Skeletal muscle satellite cell (primary cell): ENCODE results near the gene SGMS1.

ENCODE experiments used
- H3K27me3 ChIP-seq: 2 replicates; pipeline ENCODE4 v1.7.0; 2013; ENCODE audit warnings: low read length; ENCODE audit not compliant: control insufficient read depth, insufficient read depth
- H3K36me3 ChIP-seq: 2 replicates; pipeline ENCODE4 v1.7.0; 2013; ENCODE audit warnings: mild to moderate bottlenecking, control low read depth, low read length; ENCODE audit not compliant: insufficient read depth
- H3K4me1 ChIP-seq: 2 replicates; pipeline ENCODE4 v1.7.0; 2013; ENCODE audit warnings: low read length; ENCODE audit not compliant: control insufficient read depth, insufficient read depth
- H3K4me2 ChIP-seq: 2 replicates; pipeline ENCODE4 v1.7.0; 2013; ENCODE audit warnings: mild to moderate bottlenecking, low read length
- H3K4me3 ChIP-seq: 2 replicates; pipeline ENCODE4 v1.7.0; 2013; ENCODE audit warnings: low read length
- H3K9ac ChIP-seq: 2 replicates; pipeline ENCODE4 v1.7.0; 2013; ENCODE audit warnings: mild to moderate bottlenecking, low read depth, low read length, moderate library complexity
- H3K9me3 ChIP-seq: replicated peaks from 2 replicates; pipeline ENCODE4 v1.7.0; 2013; ENCODE audit warnings: mild to moderate bottlenecking, control low read depth, low read length

The SGMS1 gene

GRCh38 chr10:50590935-50591334 lies 32.8 kb downstream of the SGMS1 start:
- Histone ChIP-seq H3K4me3 (no peak overlapping the region), H3K4me2 (no peak overlapping the region), H3K9me3 (no peaks in the 10 kb centered on the region), H3K36me3 (no peaks in the 10 kb centered on the region), H3K9ac (no peak overlapping the region), H3K27me3 (no peaks in the 10 kb centered on the region), H3K4me1 (peaks cover 26% of the 10 kb centered on the region)

- Histone ChIP-seq H3K4me2 (no peak overlapping the region), H3K9ac (no peak overlapping the region), H3K9me3 (no peaks in the 10 kb centered on the region)
These were observed 37.0 kb downstream of the SGMS1 start for GRCh38 chr10:50586740-50587088.

GRCh38 chr10:50585921-50586739 lies 37.6 kb downstream of the SGMS1 start:
- Histone ChIP-seq H3K4me3 (no peak overlapping the region), H3K9ac (no peak overlapping the region), H3K4me2 (peak overlapping the region; percentile 23), H3K27me3 (no peaks in the 10 kb centered on the region), H3K4me1 (peaks cover 9% of the 10 kb centered on the region), H3K9me3 (no peaks in the 10 kb centered on the region), H3K36me3 (no peaks in the 10 kb centered on the region)

More at GRCh38 chr10:50586740-50587088, 37.0 kb downstream of the SGMS1 start:
- Histone ChIP-seq H3K36me3 (no peaks in the 10 kb centered on the region), H3K4me1 (peaks cover 9% of the 10 kb centered on the region), H3K27me3 (no peaks in the 10 kb centered on the region), H3K4me3 (no peak overlapping the region)

- Histone ChIP-seq H3K4me3 (no peak overlapping the region), H3K4me2 (no peak overlapping the region), H3K4me1 (peaks cover 12% of the 10 kb centered on the region), H3K9ac (no peak overlapping the region), H3K36me3 (no peaks in the 10 kb centered on the region), H3K9me3 (no peaks in the 10 kb centered on the region), H3K27me3 (no peaks in the 10 kb centered on the region)
These were observed 40.7 kb downstream of the SGMS1 start for GRCh38 chr10:50582766-50583762.

- Histone ChIP-seq H3K9ac (no peak overlapping the region), H3K4me3 (no peak overlapping the region), H3K9me3 (no peaks in the 10 kb centered on the region), H3K4me2 (no peak overlapping the region), H3K27me3 (no peaks in the 10 kb centered on the region), H3K36me3 (no peaks in the 10 kb centered on the region), H3K4me1 (peaks cover 22% of the 10 kb centered on the region)
These were observed 41.7 kb downstream of the SGMS1 start for GRCh38 chr10:50582046-50582445.

GRCh38 chr10:50580262-50580891 lies 43.4 kb downstream of the SGMS1 start:
- Histone ChIP-seq H3K4me3 (no peak overlapping the region), H3K9me3 (no peaks in the 10 kb centered on the region), H3K36me3 (no peaks in the 10 kb centered on the region), H3K4me1 (peaks cover 27% of the 10 kb centered on the region), H3K4me2 (no peak overlapping the region), H3K9ac (no peak overlapping the region), H3K27me3 (no peaks in the 10 kb centered on the region)

GRCh38 chr10:50579491-50580261 lies 44.1 kb downstream of the SGMS1 start:
- H3K9me3 ChIP-seq: no peaks in the 10 kb centered on the region
- no peaks in the 10 kb centered on the region for H3K27me3 ChIP-seq
- H3K36me3 ChIP-seq: no peaks in the 10 kb centered on the region

GRCh38 chr10:50578949-50579348 lies 44.8 kb downstream of the SGMS1 start:
- H3K4me2 ChIP-seq: no peak overlapping the region
- H3K4me3 ChIP-seq: no peak overlapping the region
- no peak overlapping the region for H3K9ac ChIP-seq
- no peaks in the 10 kb centered on the region for H3K9me3 ChIP-seq
- H3K27me3 ChIP-seq: no peaks in the 10 kb centered on the region
- no peaks in the 10 kb centered on the region for H3K36me3 ChIP-seq
- H3K4me1 ChIP-seq: peaks cover 27% of the 10 kb centered on the region

More at GRCh38 chr10:50579491-50580261, 44.1 kb downstream of the SGMS1 start:
- Histone ChIP-seq H3K4me2 (no peak overlapping the region), H3K9ac (no peak overlapping the region), H3K4me3 (no peak overlapping the region), H3K4me1 (peaks cover 27% of the 10 kb centered on the region)

GRCh38 chr10:50577681-50578350 lies 45.9 kb downstream of the SGMS1 start:
- Histone ChIP-seq H3K27me3 (no peaks in the 10 kb centered on the region), H3K4me2 (peak overlapping the region; percentile 49), H3K4me3 (no peak overlapping the region), H3K36me3 (no peaks in the 10 kb centered on the region), H3K4me1 (peaks cover 27% of the 10 kb centered on the region), H3K9me3 (no peaks in the 10 kb centered on the region), H3K9ac (no peak overlapping the region)

GRCh38 chr10:50577010-50577409 lies 46.7 kb downstream of the SGMS1 start:
- H3K36me3 ChIP-seq: no peaks in the 10 kb centered on the region
- peak overlapping the region; percentile 26 for H3K9ac ChIP-seq
- H3K27me3 ChIP-seq: no peaks in the 10 kb centered on the region
- no peaks in the 10 kb centered on the region for H3K9me3 ChIP-seq
- H3K4me3 ChIP-seq: no peak overlapping the region
- H3K4me1 ChIP-seq: peaks cover 32% of the 10 kb centered on the region
- H3K4me2 ChIP-seq: peak overlapping the region; percentile 29
